H1 (cell line): ENCODE data around the gene C2orf92. TPM values are rescaled to one million over a fixed set of nuclear protein-coding genes. Genes with fewer than 3 reads are reported as not detected.

Source experiments
- CREB1 ChIP-seq: IDR thresholded peaks from 2 replicates; pipeline ENCODE4 v1.6.1; 2012; ENCODE audit warnings: inconsistent platforms
- CTBP2 ChIP-seq: IDR thresholded peaks from 2 replicates; pipeline ENCODE4 v1.7.0; 2011; ENCODE audit warnings: borderline replicate concordance, mild to moderate bottlenecking, moderate library complexity, mixed read lengths, low read length; ENCODE audit not compliant: insufficient read depth, insufficient read length
- SAP30 ChIP-seq: fragments of 300-600 bp; sonication (generic); IDR thresholded peaks from 2 replicates; pipeline ENCODE4 v1.7.1; 2012; ENCODE audit warnings: low read length, moderate library complexity, mild to moderate bottlenecking, inconsistent platforms; ENCODE audit not compliant: insufficient read depth, insufficient replicate concordance
- TAF1 ChIP-seq: IDR thresholded peaks from 2 replicates; pipeline ENCODE4 v1.6.1; 2011; ENCODE audit warnings: mild to moderate bottlenecking, low read depth, low read length
- TBP ChIP-seq: IDR thresholded peaks from 2 replicates; pipeline ENCODE4 v1.6.1; 2011; ENCODE audit warnings: low read depth, low read length, improper control_type of control experiment
- polyA plus RNA-seq, 7 experiments: library from polyadenylated mRNA; depleted of rRNA in 3 of 7; stranded (reverse) in 5 of 7; unstranded in 2 of 7; fragments of >200 nt in 5 of 7; fragments of 200-250 nt in 2 of 7; gene quantifications; 1 replicate in 5 of 7; 2 replicates in 1 of 7; 4 replicates in 1 of 7; pipeline versions ENCODE4 v1.2.1 to v1.2.3, GENCODE V29; 2011 to 2013; ENCODE audit warnings: missing spikeins in 2 of 7, mixed read lengths in 2 of 7
- total RNA-seq: library from RNA; stranded (reverse); fragmentation: NEBNext Ultra II Directional; extraction: Animal tissue kit (Norgen Biotek cat#: 25700); gene quantifications from 2 replicates; pipeline ENCODE4 v1.2.1, GENCODE V29; 2021
- TF ChIP-seq, protein P1 (sequence below): fragments of 300-600 bp; sonication (generic); IDR thresholded peaks from 2 replicates; pipeline ENCODE4 v1.7.1; 2012; ENCODE audit warnings: low read length, moderate library complexity, mild to moderate bottlenecking, inconsistent platforms; ENCODE audit not compliant: insufficient replicate concordance

The C2orf92 gene
- total and polyA plus RNA-seq, 2 of the 8 experiments (the other 6 are each of a cell fraction or from before 2014, with no cell fraction given) = 2.3 to 3.7 TPM

DNA sequence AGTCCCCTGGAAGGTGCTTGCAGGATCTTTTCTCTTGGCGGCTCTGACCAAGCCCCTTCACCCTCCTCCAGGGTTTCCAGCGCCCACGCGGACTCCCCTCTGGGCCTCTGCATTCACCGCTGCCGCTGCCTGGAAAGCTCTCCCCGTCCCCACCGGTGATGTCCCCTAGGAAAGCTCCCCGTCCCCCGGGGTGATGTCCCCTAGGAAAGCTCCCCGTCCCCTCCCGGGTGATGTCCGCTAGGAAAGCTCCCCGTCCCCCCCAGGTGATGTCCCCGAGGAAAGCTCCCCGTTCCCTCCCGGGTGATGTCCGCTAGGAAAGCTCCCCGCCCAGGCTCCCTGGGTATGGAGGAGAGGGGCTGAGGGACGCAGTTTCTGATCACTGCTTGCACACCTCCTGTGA is 71.7 kb downstream of the C2orf92 start (continued):
- TF ChIP-seq, protein P1, sequence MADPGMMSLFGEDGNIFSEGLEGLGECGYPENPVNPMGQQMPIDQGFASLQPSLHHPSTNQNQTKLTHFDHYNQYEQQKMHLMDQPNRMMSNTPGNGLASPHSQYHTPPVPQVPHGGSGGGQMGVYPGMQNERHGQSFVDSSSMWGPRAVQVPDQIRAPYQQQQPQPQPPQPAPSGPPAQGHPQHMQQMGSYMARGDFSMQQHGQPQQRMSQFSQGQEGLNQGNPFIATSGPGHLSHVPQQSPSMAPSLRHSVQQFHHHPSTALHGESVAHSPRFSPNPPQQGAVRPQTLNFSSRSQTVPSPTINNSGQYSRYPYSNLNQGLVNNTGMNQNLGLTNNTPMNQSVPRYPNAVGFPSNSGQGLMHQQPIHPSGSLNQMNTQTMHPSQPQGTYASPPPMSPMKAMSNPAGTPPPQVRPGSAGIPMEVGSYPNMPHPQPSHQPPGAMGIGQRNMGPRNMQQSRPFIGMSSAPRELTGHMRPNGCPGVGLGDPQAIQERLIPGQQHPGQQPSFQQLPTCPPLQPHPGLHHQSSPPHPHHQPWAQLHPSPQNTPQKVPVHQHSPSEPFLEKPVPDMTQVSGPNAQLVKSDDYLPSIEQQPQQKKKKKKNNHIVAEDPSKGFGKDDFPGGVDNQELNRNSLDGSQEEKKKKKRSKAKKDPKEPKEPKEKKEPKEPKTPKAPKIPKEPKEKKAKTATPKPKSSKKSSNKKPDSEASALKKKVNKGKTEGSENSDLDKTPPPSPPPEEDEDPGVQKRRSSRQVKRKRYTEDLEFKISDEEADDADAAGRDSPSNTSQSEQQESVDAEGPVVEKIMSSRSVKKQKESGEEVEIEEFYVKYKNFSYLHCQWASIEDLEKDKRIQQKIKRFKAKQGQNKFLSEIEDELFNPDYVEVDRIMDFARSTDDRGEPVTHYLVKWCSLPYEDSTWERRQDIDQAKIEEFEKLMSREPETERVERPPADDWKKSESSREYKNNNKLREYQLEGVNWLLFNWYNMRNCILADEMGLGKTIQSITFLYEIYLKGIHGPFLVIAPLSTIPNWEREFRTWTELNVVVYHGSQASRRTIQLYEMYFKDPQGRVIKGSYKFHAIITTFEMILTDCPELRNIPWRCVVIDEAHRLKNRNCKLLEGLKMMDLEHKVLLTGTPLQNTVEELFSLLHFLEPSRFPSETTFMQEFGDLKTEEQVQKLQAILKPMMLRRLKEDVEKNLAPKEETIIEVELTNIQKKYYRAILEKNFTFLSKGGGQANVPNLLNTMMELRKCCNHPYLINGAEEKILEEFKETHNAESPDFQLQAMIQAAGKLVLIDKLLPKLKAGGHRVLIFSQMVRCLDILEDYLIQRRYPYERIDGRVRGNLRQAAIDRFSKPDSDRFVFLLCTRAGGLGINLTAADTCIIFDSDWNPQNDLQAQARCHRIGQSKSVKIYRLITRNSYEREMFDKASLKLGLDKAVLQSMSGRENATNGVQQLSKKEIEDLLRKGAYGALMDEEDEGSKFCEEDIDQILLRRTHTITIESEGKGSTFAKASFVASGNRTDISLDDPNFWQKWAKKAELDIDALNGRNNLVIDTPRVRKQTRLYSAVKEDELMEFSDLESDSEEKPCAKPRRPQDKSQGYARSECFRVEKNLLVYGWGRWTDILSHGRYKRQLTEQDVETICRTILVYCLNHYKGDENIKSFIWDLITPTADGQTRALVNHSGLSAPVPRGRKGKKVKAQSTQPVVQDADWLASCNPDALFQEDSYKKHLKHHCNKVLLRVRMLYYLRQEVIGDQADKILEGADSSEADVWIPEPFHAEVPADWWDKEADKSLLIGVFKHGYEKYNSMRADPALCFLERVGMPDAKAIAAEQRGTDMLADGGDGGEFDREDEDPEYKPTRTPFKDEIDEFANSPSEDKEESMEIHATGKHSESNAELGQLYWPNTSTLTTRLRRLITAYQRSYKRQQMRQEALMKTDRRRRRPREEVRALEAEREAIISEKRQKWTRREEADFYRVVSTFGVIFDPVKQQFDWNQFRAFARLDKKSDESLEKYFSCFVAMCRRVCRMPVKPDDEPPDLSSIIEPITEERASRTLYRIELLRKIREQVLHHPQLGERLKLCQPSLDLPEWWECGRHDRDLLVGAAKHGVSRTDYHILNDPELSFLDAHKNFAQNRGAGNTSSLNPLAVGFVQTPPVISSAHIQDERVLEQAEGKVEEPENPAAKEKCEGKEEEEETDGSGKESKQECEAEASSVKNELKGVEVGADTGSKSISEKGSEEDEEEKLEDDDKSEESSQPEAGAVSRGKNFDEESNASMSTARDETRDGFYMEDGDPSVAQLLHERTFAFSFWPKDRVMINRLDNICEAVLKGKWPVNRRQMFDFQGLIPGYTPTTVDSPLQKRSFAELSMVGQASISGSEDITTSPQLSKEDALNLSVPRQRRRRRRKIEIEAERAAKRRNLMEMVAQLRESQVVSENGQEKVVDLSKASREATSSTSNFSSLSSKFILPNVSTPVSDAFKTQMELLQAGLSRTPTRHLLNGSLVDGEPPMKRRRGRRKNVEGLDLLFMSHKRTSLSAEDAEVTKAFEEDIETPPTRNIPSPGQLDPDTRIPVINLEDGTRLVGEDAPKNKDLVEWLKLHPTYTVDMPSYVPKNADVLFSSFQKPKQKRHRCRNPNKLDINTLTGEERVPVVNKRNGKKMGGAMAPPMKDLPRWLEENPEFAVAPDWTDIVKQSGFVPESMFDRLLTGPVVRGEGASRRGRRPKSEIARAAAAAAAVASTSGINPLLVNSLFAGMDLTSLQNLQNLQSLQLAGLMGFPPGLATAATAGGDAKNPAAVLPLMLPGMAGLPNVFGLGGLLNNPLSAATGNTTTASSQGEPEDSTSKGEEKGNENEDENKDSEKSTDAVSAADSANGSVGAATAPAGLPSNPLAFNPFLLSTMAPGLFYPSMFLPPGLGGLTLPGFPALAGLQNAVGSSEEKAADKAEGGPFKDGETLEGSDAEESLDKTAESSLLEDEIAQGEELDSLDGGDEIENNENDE = no peak
- no peak for TF ChIP-seq CREB1
- TF ChIP-seq TAF1 = no peak
- TF ChIP-seq CTBP2 = no peak
- TF ChIP-seq TBP = no peak
- TF ChIP-seq SAP30 = no peak
